HFF-Myc (cell line): ENCODE measurements around the gene PPARGC1A.

Experiments used
- DNase-seq: peaks from one replicate; pipeline ENCODE4 v3.0.0-alpha.2; 2011; ENCODE audit warnings: low read depth; ENCODE audit errors: extremely low read depth
- H3K4me3 ChIP-seq: replicated peaks from 2 replicates; pipeline ENCODE4 v1.5.1; 2011; ENCODE audit warnings: low read depth, mild to moderate bottlenecking, control low read depth, low read length
- CTCF ChIP-seq: IDR thresholded peaks from 2 replicates; pipeline ENCODE4 v1.5.1; 2012; ENCODE audit warnings: mild to moderate bottlenecking, low read depth, low read length, control low read depth; ENCODE audit errors: missing control alignments

PPARGC1A gene

GRCh38 chr4:23902222-23902804 lies 12.5 kb upstream of the PPARGC1A start:
- H3K4me3 ChIP-seq, result no peak overlapping the region
- peak; percentile 26 for TF ChIP-seq CTCF
- DNase-seq, result no peak

- H3K4me3 ChIP-seq, result no peak overlapping the region
- no peak for TF ChIP-seq CTCF
- DNase-seq, result no peak
These were observed 10.8 kb upstream of the PPARGC1A start for GRCh38 chr4:23900636-23901035.

GRCh38 chr4:23899565-23899964 lies 9.7 kb upstream of the PPARGC1A start:
- H3K4me3 ChIP-seq, result no peak overlapping the region
- no peak for TF ChIP-seq CTCF
- no peak for DNase-seq

GRCh38 chr4:23897564-23898109 lies 7.8 kb upstream of the PPARGC1A start:
- H3K4me3 ChIP-seq, result no peak overlapping the region
- no peak for TF ChIP-seq CTCF
- DNase-seq, result no peak

GRCh38 chr4:23894021-23894420 lies 4.2 kb upstream of the PPARGC1A start:
- H3K4me3 ChIP-seq, result no peak overlapping the region
- no peak for TF ChIP-seq CTCF
- no peak for DNase-seq

GRCh38 chr4:23891064-23891421 lies 1.2 kb upstream of the PPARGC1A start:
- TF ChIP-seq CTCF, result no peak
- no peak overlapping the region for H3K4me3 ChIP-seq
- DNase-seq, result no peak
